Immature natural killer cell (primary cell): ENCODE results near the gene ANKFY1. TPM values are rescaled to one million over a fixed set of nuclear protein-coding genes. Genes with fewer than 3 reads are reported as not detected.

Source experiments
- DNase-seq, 3 donors: peaks; one replicate each; pipeline ENCODE4 v3.0.0; 2022; ENCODE audit warnings: mixed read lengths in 1 of 3
- H3K27ac Mint-ChIP-seq, 6 donors: one replicate each; pipeline ENCODE4 v1.8.0; 2020; ENCODE audit warnings: mixed read lengths in 6 of 6, mild to moderate bottlenecking in 5 of 6, inconsistent platforms in 4 of 6, moderate library complexity in 3 of 6
- H3K27me3 Mint-ChIP-seq, 3 donors: one replicate each; pipeline ENCODE4 v1.8.0; 2020 to 2021; ENCODE audit warnings: low read depth in 3 of 3, mild to moderate bottlenecking in 3 of 3, mixed read lengths in 3 of 3, moderate library complexity in 3 of 3, inconsistent platforms in 1 of 3
- H3K36me3 Mint-ChIP-seq, 3 donors: one replicate each; pipeline ENCODE4 v1.8.0; 2020; ENCODE audit warnings: mixed read lengths in 3 of 3, inconsistent platforms in 2 of 3, mild to moderate bottlenecking in 2 of 3
- H3K4me1 Mint-ChIP-seq, 2 donors: one replicate each; pipeline ENCODE4 v1.8.0; 2020; ENCODE audit warnings: inconsistent platforms in 2 of 2, mild to moderate bottlenecking in 2 of 2, mixed read lengths in 2 of 2, moderate library complexity in 1 of 2
- H3K4me3 Mint-ChIP-seq, 5 donors: one replicate each; pipeline ENCODE4 v1.8.0; 2020; ENCODE audit warnings: mild to moderate bottlenecking in 5 of 5, mixed read lengths in 5 of 5, inconsistent platforms in 3 of 5, moderate library complexity in 3 of 5
- H3K9me3 Mint-ChIP-seq, 6 donors: one replicate each; pipeline ENCODE4 v1.8.0; 2020; ENCODE audit warnings: mild to moderate bottlenecking in 6 of 6, mixed read lengths in 6 of 6, inconsistent platforms in 4 of 6, moderate library complexity in 3 of 6
- polyA plus RNA-seq, 3 donors: library from polyadenylated mRNA; unstranded; fragments of 300-500 nt; fragmentation: Illumina TruSeq; gene quantifications; one replicate each; pipeline ENCODE4 v1.2.3, GENCODE V29; 2021

Gene ANKFY1
- polyA plus RNA-seq, 3 donors from 2014 or later: 7.8 to 19.3 (median 8.2) TPM

DNA sequence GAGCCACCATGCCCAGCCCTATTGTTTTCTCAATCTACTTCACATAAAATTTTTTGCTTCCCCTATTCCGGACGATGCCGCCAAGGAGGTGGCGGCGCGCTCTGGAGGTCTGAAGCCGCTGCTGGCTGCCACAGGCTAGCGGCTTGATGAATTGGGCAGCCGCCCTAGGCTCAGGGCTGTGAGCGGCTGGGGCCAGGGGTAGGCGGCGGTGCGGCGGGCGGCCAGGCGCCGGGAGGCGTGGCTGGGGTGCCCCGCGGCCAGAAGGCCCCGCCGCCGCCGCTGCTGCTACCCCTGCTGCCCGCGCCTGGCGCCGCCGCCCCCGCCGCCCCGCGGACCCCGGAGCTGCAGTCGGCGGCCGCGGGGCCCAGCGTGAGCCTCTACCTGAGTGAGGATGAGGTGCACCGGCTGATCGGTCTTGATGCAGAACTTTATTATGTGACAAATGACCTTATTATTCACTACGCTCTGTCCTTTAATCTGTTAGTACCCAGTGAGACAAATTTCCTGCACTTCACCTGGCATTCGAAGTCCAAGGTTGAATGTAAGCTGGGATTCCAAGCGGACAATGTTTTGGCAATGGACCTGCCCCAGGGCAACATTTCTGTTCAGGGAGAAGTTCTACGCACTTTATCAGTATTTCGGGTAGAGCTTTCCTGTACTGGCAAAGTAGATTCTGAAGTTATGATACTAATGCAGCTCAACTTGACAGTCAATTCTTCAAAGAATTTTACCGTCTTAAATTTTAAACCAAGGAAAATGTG is 41.7 kb downstream of the ANKFY1 start:
- Mint-ChIP-seq H3K4me1 (no peaks in the 10 kb centered on the region), H3K27me3 (no peaks in the 10 kb centered on the region), H3K36me3 (peaks cover 3 to 7% (median 4%) of the 10 kb centered on the region in 3 donors), H3K27ac (no peak overlapping the region), H3K9me3 (no peaks in the 10 kb centered on the region), H3K4me3 (no peak overlapping the region)
- no peak for DNase-seq

DNA sequence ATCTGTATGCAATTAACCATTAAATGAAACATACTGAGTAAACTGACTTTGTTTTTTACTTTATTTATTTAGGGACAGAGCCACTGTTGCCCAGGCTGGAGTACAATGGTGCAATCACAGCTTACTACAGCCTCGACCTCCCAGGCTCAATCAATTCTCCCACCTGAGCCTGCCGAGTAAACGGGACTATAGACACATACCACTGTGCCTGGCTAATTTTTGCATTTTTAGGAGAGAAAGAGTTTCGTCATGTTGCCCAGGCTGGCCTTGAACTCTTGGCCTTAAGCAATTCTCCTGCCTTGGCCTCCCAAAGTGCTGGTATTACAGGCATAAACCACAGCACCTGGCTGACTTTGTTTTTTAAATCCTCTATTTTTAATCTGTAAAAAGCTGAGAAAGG is 42.6 kb downstream of the ANKFY1 start:
- Mint-ChIP-seq H3K9me3 (no peaks in the 10 kb centered on the region), H3K36me3 (peaks cover 4 to 10% (median 7%) of the 10 kb centered on the region in 3 donors), H3K4me1 (no peaks in the 10 kb centered on the region), H3K27me3 (no peaks in the 10 kb centered on the region), H3K4me3 (no peak overlapping the region), H3K27ac (no peak overlapping the region)
- DNase-seq: no peak

DNA sequence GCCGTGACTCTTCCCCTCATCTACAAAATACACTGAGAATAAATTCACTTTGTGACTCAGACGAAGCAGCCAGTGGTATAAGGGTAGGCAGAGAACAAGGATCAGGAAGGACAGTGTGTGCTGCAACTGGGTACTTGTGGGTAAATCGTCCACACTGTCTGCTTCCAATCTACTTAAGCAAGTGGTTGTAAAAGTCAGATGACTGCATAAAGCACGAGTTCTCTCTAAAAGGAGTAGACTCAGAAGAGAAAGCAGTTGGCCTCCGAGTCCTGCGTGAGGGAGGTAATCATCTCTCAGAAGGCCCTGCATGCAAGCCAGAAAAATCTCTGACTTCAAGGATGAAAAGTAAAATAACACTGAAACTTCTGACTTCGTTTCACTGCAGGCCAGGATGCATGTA is 43.1 kb downstream of the ANKFY1 start:
- no peak for DNase-seq

DNA sequence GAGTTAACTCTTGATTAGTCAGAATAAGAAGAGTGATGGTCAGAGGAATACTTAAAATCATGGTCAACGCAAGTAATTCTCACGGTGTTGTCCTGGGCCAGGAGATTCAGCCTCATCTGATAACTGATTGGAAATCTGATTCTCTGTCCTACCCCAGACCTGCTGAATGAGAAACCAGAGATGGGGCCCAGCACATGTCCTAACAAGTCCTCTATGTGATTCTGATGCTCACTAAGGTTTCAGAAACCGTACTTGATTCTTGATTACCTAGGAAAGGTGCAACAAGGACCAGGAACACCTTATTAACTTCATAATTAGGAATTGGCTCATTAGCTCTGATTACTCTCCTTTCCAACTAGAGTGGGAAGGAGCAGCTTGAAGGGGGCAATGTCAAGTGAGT is 44.5 kb downstream of the ANKFY1 start:
- H3K27me3 Mint-ChIP-seq: no peaks in the 10 kb centered on the region
- H3K4me3 Mint-ChIP-seq: no peak overlapping the region
- no peak for DNase-seq
- peaks cover 5 to 15% (median 11%) of the 10 kb centered on the region in 3 donors for H3K36me3 Mint-ChIP-seq
- no peaks in the 10 kb centered on the region for H3K9me3 Mint-ChIP-seq
- H3K27ac Mint-ChIP-seq: no peak overlapping the region
- H3K4me1 Mint-ChIP-seq: peaks cover 5 to 8% of the 10 kb centered on the region in 2 donors

More for the DNA sequence above, 43.1 kb downstream of the ANKFY1 start:
- H3K4me1 Mint-ChIP-seq: peaks cover 0 to under 1% of the 10 kb centered on the region in 2 donors
- H3K27ac Mint-ChIP-seq: no peak overlapping the region
- no peaks in the 10 kb centered on the region for H3K9me3 Mint-ChIP-seq
- H3K27me3 Mint-ChIP-seq: no peaks in the 10 kb centered on the region
- H3K36me3 Mint-ChIP-seq: peaks cover 4 to 10% (median 7%) of the 10 kb centered on the region in 3 donors
- H3K4me3 Mint-ChIP-seq: no peak overlapping the region

DNA sequence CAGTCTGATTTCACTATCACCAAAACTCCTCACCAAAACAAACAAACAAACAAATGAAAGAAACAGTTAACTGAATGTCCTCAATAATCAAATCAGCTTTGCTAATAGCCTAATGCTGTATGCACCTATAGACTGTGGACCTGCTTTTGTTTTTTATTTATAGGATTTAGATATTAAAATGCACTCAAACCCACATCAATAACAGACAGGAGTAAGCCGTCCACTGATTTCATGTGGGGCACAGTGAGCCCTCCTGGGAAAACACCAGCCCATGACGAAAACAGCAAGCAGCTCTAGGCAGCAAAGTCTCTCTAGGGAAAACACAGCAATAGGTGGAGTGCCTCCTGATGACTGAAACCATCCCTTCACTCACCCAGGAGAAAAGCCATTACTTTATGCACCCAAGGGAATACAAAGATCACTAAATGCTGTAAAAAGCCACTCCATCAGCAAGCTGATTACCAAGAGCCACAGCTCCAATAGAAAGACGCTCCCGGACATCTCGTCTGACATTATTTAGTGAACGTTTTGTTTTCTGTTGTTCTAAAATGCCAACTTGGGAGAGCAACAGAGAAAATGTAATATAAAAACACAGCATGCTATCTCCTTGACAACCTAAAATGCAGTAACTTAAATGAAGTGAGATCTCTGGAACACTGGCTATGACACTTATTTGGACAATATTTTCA is 47.8 kb downstream of the ANKFY1 start:
- H3K27me3 Mint-ChIP-seq: no peaks in the 10 kb centered on the region
- DNase-seq: no peak
- H3K36me3 Mint-ChIP-seq: peaks cover 7 to 12% (median 9%) of the 10 kb centered on the region in 3 donors
- H3K4me1 Mint-ChIP-seq: peaks cover 10 to 12% of the 10 kb centered on the region in 2 donors
- H3K4me3 Mint-ChIP-seq: no peak overlapping the region
- no peak overlapping the region for H3K27ac Mint-ChIP-seq
- H3K9me3 Mint-ChIP-seq: no peaks in the 10 kb centered on the region

DNA sequence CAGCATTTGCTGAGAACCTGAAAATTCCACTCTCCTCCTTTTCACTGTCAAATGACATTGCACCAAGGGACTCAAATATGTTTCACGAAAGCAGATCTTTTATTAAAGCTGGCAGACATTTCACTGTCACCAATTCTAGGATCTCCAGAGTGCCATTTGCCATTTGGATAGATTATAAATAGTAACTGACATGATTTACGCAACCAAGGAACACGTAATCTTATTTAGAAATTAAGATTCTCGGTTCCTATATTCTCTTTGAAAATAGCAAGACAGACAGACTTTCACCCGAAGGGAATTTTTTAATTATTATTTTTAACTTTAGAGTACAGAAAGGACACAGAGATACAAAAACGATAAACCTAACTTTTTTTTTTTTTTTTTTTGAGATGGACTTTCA is 49.6 kb downstream of the ANKFY1 start:
- Mint-ChIP-seq H3K9me3 (no peaks in the 10 kb centered on the region), H3K27ac (no peak overlapping the region), H3K27me3 (peaks cover 0 to 2% (median 0%) of the 10 kb centered on the region in 3 donors), H3K4me3 (peak overlapping the region in 1 of 5 donors; percentile 8), H3K36me3 (peaks cover 11 to 20% (median 15%) of the 10 kb centered on the region in 3 donors), H3K4me1 (peaks cover 10 to 12% of the 10 kb centered on the region in 2 donors)
- no peak for DNase-seq

DNA sequence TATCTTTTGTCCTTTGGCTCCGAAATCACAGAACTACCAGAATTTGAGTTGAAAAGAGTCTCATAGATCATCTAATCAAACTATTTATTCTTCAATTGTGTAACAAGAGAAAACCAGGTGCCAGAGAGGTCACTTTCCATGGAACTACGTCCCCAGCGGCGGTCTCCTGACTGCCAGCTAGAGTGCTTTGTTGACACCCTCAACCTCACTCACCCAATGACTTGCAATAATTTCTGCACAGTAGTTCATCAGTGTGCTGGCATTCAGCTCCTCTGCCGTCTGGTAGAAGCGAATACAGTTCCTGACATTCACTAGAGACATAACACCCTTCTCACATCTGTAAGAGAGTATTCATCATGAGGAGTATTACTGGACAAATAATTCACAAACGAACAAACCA is 54.2 kb downstream of the ANKFY1 start:
- Mint-ChIP-seq H3K36me3 (peaks cover 12 to 49% (median 33%) of the 10 kb centered on the region in 3 donors), H3K9me3 (no peaks in the 10 kb centered on the region), H3K4me3 (no peak overlapping the region), H3K27me3 (peaks cover 0 to 2% (median 0%) of the 10 kb centered on the region in 3 donors), H3K27ac (no peak overlapping the region), H3K4me1 (peaks cover 20 to 28% of the 10 kb centered on the region in 2 donors)
- no peak for DNase-seq

DNA sequence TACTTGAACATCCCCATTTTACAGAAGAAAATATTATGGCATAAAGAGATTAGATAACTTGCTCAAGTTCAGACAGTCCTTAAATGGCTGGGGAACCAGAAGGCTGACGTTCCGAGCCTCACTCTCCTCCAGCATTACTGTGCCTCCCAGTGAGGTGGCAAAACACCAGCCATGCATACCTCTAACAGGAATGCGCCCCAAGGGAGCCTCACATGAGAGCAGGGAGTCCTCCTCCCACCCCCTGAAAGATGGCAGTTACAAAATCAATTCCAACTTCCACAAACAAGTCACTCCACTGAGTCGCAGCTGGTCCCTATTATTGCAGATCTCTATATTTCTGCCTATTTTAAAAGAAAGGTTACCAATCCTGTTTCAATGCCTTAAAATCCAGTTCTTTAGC is 55.5 kb downstream of the ANKFY1 start:
- no peak overlapping the region for H3K4me3 Mint-ChIP-seq
- peaks cover 16 to 28% of the 10 kb centered on the region in 2 donors for H3K4me1 Mint-ChIP-seq
- H3K36me3 Mint-ChIP-seq: peaks cover 12 to 56% (median 29%) of the 10 kb centered on the region in 3 donors
- H3K27me3 Mint-ChIP-seq: peaks cover 0 to 2% (median 0%) of the 10 kb centered on the region in 3 donors
- no peaks in the 10 kb centered on the region for H3K9me3 Mint-ChIP-seq
- no peak for DNase-seq
- no peak overlapping the region for H3K27ac Mint-ChIP-seq

DNA sequence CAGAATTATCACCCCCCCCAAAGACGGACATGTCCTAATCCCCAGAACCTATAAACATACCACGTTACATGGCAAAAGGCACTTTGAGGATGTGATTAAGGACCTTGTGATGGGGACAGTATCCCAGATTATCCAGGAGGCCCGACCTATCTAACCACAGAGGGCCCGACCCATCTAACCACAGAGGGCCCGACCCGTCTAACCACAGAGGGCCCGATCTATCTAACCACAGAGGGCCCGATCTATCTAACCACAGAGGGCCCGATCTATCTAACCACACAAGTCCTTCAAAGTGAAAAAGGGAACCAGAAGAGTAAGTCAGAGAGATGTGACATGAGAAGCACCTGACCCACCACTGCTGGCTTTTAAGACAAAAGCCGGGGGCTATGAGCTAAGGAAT is 56.8 kb downstream of the ANKFY1 start:
- no peaks in the 10 kb centered on the region for H3K9me3 Mint-ChIP-seq
- peaks cover 0 to 2% (median 0%) of the 10 kb centered on the region in 3 donors for H3K27me3 Mint-ChIP-seq
- peak overlapping the region in 4 of 6 donors; percentile 9 to 80 (median 38) for H3K27ac Mint-ChIP-seq
- H3K4me1 Mint-ChIP-seq: peaks cover 16 to 24% of the 10 kb centered on the region in 2 donors
- DNase-seq: no peak
- no peak overlapping the region for H3K4me3 Mint-ChIP-seq
- peaks cover 12 to 53% (median 29%) of the 10 kb centered on the region in 3 donors for H3K36me3 Mint-ChIP-seq

DNA sequence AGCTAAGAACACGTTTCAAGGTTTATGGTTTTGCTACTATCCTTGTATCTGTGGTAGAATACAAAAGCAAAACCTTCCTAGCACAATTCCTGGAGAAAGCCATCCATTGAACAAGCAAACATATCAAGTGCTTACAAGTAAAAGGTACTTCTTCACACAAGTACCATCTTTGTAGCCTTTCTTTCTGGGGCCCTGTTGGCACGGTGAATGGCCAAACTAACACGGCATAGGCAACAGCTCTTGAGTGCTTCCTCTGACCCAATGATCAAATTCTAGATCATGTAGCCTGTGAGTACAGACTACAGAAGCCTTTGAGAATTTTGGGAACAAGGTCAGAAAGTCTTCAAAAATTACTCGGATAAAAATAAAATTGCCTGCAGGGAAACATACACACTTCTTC is 57.9 kb downstream of the ANKFY1 start:
- no peak for DNase-seq
- no peak overlapping the region for H3K4me3 Mint-ChIP-seq
- H3K36me3 Mint-ChIP-seq: peaks cover 12 to 53% (median 29%) of the 10 kb centered on the region in 3 donors
- peaks cover 0 to 2% (median 0%) of the 10 kb centered on the region in 3 donors for H3K27me3 Mint-ChIP-seq
- peak overlapping the region in 1 of 6 donors; percentile 33 for H3K27ac Mint-ChIP-seq
- no peaks in the 10 kb centered on the region for H3K9me3 Mint-ChIP-seq
- H3K4me1 Mint-ChIP-seq: peaks cover 15 to 24% of the 10 kb centered on the region in 2 donors

DNA sequence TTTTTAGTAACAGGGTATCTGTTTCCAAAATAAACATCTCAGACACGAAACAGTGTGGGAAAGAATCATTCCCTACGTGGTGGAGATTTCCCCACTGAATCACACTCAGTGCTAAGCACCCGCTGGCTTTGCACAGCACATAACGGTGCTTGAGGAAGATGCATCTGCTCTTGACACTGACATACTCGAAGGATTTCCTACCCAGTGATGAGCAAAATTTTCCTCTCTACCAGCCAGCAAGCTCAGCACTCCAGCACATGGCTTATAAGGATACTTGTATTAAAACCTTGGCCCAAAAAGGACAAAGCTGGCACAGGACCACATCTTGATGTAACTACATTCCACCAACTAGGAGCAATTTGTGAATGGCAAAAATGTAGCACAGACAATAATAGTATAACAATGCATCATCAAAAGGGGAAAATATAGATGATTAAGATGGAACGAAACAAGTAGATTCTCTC is 59.0 kb downstream of the ANKFY1 start:
- no peak overlapping the region for H3K27ac Mint-ChIP-seq
- H3K27me3 Mint-ChIP-seq: no peaks in the 10 kb centered on the region
- peaks cover 15 to 24% of the 10 kb centered on the region in 2 donors for H3K4me1 Mint-ChIP-seq
- no peak for DNase-seq
- no peak overlapping the region for H3K4me3 Mint-ChIP-seq
- H3K9me3 Mint-ChIP-seq: no peaks in the 10 kb centered on the region
- H3K36me3 Mint-ChIP-seq: peaks cover 16 to 48% (median 29%) of the 10 kb centered on the region in 3 donors

DNA sequence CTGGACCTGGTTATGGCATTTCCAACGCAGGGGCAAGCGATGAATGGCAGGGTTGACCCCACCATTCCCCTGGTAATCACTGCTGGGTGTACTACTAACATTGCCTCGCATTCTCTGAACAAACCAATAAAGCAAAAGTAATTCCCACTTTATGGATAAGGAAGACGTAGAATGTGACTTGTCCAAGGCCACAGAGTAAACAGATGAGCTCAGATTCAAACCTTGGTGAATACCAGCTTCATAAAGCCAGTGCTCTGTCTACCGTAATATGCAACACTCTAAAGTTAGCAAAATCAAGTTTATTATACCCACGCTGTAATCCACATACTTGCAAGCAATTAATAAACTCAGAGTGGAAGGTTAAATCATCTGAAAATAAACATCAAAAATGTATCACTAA is 59.6 kb downstream of the ANKFY1 start:
- H3K9me3 Mint-ChIP-seq: no peaks in the 10 kb centered on the region

DNA sequence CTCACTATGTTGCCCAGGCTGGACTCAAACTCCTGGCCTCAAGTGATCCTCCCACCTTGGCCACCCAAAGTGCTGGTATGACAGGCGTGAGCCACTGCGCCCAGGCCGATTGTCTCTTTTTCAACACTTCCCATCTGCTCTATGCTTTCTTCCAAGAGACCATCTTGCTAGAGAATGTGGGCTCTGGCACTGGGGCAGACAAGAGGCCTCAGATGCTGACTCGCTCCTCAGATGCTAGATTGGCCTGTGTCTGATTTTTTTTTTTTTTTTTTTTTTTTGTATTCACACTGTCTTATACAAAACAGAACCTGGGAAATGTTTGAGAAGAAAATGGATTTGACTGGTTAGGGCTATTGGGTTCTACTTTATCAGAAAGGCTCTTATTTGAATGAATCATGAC is 62.6 kb downstream of the ANKFY1 start:
- peaks cover 5 to 21% (median 19%) of the 10 kb centered on the region in 3 donors for H3K36me3 Mint-ChIP-seq
- H3K27me3 Mint-ChIP-seq: peaks cover 0 to 2% (median 0%) of the 10 kb centered on the region in 3 donors
- no peaks in the 10 kb centered on the region for H3K9me3 Mint-ChIP-seq
- peak overlapping the region in 1 of 6 donors; percentile 64 for H3K27ac Mint-ChIP-seq
- H3K4me3 Mint-ChIP-seq: no peak overlapping the region
- peaks cover 0 to 2% of the 10 kb centered on the region in 2 donors for H3K4me1 Mint-ChIP-seq
- DNase-seq: no peak

More for the DNA sequence above, 59.6 kb downstream of the ANKFY1 start:
- peak overlapping the region in 3 of 6 donors; percentile 24 to 77 (median 60) for H3K27ac Mint-ChIP-seq
- DNase-seq: no peak
- H3K36me3 Mint-ChIP-seq: peaks cover 13 to 45% (median 27%) of the 10 kb centered on the region in 3 donors
- no peaks in the 10 kb centered on the region for H3K27me3 Mint-ChIP-seq
- peaks cover 15 to 24% of the 10 kb centered on the region in 2 donors for H3K4me1 Mint-ChIP-seq
- no peak overlapping the region for H3K4me3 Mint-ChIP-seq
